ENCODE results near the gene VPS33B. TPM values are rescaled to one million over a fixed set of nuclear protein-coding genes. Genes with fewer than 3 reads are reported as not detected.

Gene VPS33B
- total RNA-seq: 10 to 100 TPM; 23.6 to 26.5 TPM

DNA sequence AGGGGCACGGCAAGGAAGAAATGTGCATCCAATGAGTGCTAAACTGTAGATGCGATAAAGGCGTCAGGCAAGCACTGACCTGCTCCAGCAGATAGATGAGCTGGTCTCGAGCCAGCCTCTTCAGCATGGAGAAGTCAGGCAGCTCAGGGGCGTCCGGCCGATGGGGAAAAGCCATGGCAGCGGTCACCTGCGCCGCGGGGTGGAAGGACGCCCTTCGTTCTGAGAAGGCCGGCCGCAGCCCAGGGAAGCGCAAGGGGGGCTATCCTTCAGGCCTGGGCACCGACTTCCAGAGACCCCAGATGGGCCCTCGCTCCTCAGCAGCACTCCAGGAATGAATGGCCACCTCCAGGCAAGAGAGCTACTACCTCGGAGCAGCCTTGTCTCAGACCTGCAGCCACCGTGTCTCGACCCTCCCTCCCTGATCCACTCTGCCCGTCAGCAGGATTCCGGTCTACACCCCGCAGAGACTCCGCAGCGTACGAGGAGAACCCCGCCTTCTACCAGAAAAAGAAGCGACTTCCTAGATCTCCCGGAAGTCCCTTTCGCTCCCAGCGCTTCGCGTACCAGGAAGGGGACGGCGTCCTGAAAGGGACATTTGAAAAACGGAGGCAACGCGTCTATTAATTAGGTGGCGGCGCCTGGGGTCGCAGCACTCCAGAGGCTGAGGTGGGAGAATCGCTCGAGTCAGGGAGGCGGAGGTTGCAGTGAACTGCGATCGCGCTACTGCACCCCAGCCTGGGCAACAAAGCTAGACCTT is at the start of gene VPS33B:
Gene VPS33B (minus strand): TSS at position 520 of the 757 bp plus-strand sequence. CDS start 345 bp downstream, at position 175.
- DNase-seq (ENCODE audit: low spot score) (peak; percentile 89), ATAC-seq (peak; percentile 91 to 93)
- Mint-ChIP-seq H3K27ac (peak within 1 kb of the TSS; percentile 78 to 96), H3K9me3 (no peaks in the 10 kb centered on the region), H3K27me3 (no peaks in the 10 kb centered on the region), H3K4me3 (peak within 1 kb of the TSS; percentile 88), H3K4me1 (ENCODE audit: low read depth in 2 of 2) (peaks cover 31 to 44% of the 10 kb centered on the region in 2 donors), H3K36me3 (no peaks in the 10 kb centered on the region)

DNA sequence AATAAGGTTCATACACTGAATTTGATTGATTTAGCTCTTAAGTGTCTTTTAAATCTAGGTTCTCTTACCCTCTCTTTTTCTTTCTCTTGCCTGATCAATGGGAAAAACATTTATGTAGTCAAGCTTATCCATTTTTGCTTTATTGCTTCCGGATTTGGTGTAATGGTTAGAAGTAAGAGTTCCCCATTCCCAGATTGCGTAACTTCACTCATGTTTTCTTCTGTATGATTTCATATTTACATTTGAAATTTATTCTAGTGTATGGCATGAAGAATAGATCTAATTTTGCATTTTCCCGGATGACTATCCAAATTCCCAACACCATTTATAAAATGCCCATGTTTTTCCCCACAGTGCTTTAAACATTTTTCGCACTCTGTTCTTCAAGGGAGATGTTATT is 49.8 kb upstream of the VPS33B start:
- Mint-ChIP-seq H3K4me3 (no peak overlapping the region), H3K27me3 (peaks cover 29 to 42% of the 10 kb centered on the region in 2 donors), H3K9me3 (no peaks in the 10 kb centered on the region), H3K4me1 (ENCODE audit: low read depth in 2 of 2) (no peaks in the 10 kb centered on the region), H3K36me3 (no peaks in the 10 kb centered on the region), H3K27ac (no peak overlapping the region)
- ATAC-seq: no peak
- no peak for DNase-seq (ENCODE audit: low spot score)

DNA sequence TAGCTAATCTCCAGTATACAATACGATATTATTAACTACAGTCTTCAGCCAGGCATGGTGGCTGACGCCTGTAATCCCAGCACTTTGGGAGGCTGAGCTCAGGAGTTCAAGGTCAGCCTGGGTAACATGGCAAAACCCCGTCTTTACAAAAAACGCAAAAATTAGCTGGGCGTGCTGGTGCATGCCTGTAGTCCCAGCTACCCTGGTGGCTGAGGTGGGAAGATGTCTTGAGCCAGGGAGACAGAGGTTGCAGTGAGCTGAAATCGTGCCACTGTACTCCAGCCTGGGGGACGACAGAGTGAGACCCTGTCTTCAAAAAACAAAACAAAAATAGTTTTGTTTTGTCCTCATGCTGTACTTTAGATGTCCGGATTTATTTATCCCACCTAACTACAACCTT is 48.5 kb upstream of the VPS33B start:
- ATAC-seq: no peak
- Mint-ChIP-seq H3K36me3 (no peaks in the 10 kb centered on the region), H3K9me3 (no peaks in the 10 kb centered on the region), H3K27ac (no peak overlapping the region), H3K4me1 (ENCODE audit: low read depth in 2 of 2) (no peaks in the 10 kb centered on the region), H3K27me3 (peaks cover 29 to 53% of the 10 kb centered on the region in 2 donors), H3K4me3 (no peak overlapping the region)
- DNase-seq (ENCODE audit: low spot score): no peak

DNA sequence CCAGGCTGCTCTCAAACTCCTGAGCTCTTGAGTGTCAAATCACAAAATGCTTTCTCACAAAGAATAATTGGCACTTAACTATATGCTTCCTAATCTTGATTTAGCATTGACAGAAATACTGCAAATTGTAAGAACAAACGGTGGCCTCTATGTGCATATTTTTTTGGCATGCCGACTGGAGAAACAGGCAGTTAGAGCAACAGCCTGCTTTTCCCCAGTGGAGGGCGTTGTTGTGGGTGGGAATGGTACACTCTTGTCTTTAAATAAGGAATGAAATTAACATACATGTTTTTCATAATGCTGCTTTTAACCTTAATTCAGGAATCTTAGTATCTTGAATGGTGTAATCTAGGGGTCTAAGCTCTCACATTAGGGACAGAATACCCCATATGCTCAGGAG is 46.6 kb upstream of the VPS33B start:
- H3K9me3 Mint-ChIP-seq: no peaks in the 10 kb centered on the region
- H3K4me1 Mint-ChIP-seq (ENCODE audit: low read depth in 2 of 2): no peaks in the 10 kb centered on the region
- H3K27me3 Mint-ChIP-seq: peaks cover 29 to 53% of the 10 kb centered on the region in 2 donors
- no peak overlapping the region for H3K4me3 Mint-ChIP-seq
- DNase-seq (ENCODE audit: low spot score): no peak
- no peak for ATAC-seq
- H3K27ac Mint-ChIP-seq: no peak overlapping the region
- no peaks in the 10 kb centered on the region for H3K36me3 Mint-ChIP-seq

DNA sequence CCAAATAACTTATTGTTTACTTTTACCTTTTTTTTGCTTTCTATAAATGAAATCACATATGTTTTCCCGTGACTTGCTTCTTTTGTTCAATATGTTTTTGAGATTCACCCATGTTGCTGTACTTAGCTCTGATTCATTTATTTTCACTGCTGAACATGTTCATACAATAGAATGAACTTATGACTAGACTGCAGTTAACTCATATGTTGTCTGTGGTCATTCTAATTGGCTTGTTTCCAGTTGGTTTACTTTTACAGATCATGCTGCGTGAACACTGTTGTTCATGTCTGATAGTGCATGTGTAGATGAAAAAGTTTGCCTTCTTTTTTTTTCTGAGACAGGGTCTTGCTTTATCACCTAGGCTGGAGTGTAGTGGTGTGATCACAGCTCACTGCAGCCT is 46.0 kb upstream of the VPS33B start:
- H3K9me3 Mint-ChIP-seq: no peaks in the 10 kb centered on the region
- no peaks in the 10 kb centered on the region for H3K36me3 Mint-ChIP-seq
- no peaks in the 10 kb centered on the region for H3K4me1 Mint-ChIP-seq (ENCODE audit: low read depth in 2 of 2)
- H3K27me3 Mint-ChIP-seq: peaks cover 29 to 52% of the 10 kb centered on the region in 2 donors
- ATAC-seq (no peak), DNase-seq (ENCODE audit: low spot score) (no peak)
- no peak overlapping the region for H3K4me3 Mint-ChIP-seq
- H3K27ac Mint-ChIP-seq: no peak overlapping the region

DNA sequence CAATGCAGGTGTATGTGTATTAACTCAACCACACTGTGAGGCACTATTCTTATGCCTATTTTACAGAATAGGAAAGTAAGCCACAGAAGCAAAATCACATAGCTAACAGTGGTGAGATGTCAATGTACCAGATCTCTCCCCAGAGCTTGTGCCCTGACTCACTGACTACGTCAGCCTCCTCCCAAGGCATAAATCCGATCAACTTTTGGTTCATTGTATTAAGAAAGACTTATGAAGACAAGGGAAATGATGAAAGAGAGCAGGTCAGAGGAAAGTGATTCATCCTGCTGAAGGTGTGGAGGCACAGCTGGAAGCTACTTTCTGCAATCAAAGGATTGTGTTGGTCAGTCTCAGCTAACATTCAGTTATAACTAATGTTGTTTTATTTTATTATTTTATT is 44.6 kb upstream of the VPS33B start:
- no peaks in the 10 kb centered on the region for H3K9me3 Mint-ChIP-seq
- no peaks in the 10 kb centered on the region for H3K36me3 Mint-ChIP-seq
- H3K4me3 Mint-ChIP-seq: no peak overlapping the region
- DNase-seq (ENCODE audit: low spot score): no peak
- no peak overlapping the region for H3K27ac Mint-ChIP-seq
- peaks cover 24 to 41% of the 10 kb centered on the region in 2 donors for H3K27me3 Mint-ChIP-seq
- no peaks in the 10 kb centered on the region for H3K4me1 Mint-ChIP-seq (ENCODE audit: low read depth in 2 of 2)
- no peak for ATAC-seq

DNA sequence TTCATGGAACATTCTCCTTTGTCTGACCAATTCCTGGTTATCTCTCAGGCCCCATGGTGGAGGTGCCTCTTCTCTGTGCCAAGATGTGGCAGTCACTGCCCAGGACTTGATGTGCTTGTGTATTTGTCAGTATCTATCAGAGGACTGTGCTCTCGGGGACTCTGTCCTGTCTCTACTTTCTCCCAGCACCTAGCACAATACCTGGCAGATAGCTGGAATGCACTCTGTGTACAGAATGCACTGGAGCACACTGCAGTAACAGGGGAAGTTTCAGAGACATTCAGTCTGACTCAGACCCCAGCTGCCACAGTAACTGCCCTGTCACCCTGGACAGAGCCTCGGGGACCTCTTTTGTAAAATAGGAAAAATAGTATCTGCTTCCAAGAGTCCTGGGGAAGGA is 43.1 kb upstream of the VPS33B start:
- H3K27ac Mint-ChIP-seq: no peak overlapping the region
- H3K9me3 Mint-ChIP-seq: no peaks in the 10 kb centered on the region
- no peaks in the 10 kb centered on the region for H3K4me1 Mint-ChIP-seq (ENCODE audit: low read depth in 2 of 2)
- no peaks in the 10 kb centered on the region for H3K36me3 Mint-ChIP-seq
- DNase-seq (ENCODE audit: low spot score) (no peak), ATAC-seq (no peak)
- H3K27me3 Mint-ChIP-seq: peaks cover 24 to 33% of the 10 kb centered on the region in 2 donors
- no peak overlapping the region for H3K4me3 Mint-ChIP-seq

DNA sequence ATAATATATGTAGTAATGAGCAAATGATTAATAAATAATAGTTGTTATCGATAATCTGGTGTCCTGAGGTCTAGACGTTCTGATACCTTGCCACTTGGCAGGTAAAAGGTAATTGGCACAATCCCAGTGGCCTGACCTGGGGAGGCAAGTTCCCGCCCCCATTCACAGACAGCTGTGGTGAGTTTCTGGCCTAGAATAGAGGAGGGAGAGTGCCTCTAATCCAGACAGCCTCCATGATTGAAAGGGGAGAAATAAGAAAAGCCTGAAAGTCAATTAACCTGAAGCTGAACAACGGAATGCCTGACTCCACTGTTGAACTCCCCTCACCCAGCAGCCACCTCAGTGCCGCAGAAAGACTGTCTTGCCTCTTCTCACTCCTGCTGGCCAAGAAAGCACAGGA is 39.6 kb upstream of the VPS33B start:
- Mint-ChIP-seq H3K27me3 (peaks cover 25 to 33% of the 10 kb centered on the region in 2 donors), H3K4me1 (ENCODE audit: low read depth in 2 of 2) (no peaks in the 10 kb centered on the region)

DNA sequence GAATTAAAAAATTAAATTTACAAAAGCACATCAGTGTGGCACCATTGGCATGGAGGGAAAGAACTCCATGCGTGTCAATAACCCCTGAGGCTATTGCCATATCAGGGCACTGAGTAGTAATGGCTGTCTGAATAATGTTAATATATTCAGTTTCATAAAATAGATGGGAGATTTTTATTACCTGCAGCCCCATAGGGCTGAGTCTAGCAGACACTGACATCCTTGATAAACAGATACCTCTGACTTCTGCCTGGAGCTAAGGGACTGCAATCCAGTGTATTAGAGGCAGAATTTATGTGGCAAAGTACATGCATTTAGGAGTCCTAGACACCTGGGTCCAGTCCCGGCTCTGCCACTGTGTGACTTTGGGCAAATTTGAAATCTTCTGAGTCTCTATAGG is 38.8 kb upstream of the VPS33B start:
- Mint-ChIP-seq H3K4me3 (no peak overlapping the region), H3K27ac (no peak overlapping the region), H3K9me3 (no peaks in the 10 kb centered on the region), H3K36me3 (no peaks in the 10 kb centered on the region), H3K27me3 (peaks cover 31 to 33% of the 10 kb centered on the region in 2 donors), H3K4me1 (ENCODE audit: low read depth in 2 of 2) (no peaks in the 10 kb centered on the region)
- no peak for ATAC-seq
- DNase-seq (ENCODE audit: low spot score): no peak

More for the DNA sequence above, 39.6 kb upstream of the VPS33B start:
- H3K27ac Mint-ChIP-seq: no peak overlapping the region
- ATAC-seq: no peak
- DNase-seq (ENCODE audit: low spot score): no peak
- no peaks in the 10 kb centered on the region for H3K9me3 Mint-ChIP-seq
- no peaks in the 10 kb centered on the region for H3K36me3 Mint-ChIP-seq
- H3K4me3 Mint-ChIP-seq: no peak overlapping the region

DNA sequence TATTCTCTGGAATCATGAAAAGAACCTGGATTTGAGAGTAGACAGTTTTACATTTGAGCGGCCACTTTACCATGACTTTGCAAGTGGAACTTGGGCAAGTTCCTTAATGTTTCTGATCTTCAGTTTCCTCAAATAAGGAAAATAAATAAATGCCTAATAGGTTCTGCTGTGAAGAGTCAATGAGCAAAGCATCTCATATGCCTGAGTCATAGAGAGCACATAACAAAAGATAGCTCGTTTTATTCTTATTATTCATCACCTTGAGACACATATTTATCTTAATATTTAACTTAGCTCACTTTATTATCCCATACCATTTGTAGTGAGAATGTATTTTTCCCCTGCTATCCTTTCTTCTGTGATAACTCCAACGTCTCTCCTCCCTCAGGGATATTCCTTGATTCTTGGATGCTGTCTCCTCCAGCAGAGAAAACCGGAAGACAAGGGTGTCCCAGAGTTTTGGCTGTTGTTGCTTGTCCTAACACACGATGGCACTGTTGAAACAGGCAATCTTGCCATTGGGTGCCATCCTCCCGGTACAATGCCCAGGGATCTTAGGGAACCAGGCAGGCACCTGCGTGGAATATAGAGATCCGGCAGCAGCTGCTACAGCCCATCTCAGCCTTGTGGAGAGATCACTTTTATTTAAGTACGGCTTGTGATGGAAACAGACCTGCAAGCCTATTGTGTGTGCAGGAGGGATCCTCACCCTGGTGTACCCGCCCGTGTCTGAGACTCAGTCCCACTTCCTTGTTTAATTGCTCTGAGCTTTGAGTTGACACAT is 33.3 kb upstream of the VPS33B start:
- no peaks in the 10 kb centered on the region for H3K4me1 Mint-ChIP-seq (ENCODE audit: low read depth in 2 of 2)
- H3K9me3 Mint-ChIP-seq: no peaks in the 10 kb centered on the region
- peaks cover 56 to 68% of the 10 kb centered on the region in 2 donors for H3K27me3 Mint-ChIP-seq
- no peak overlapping the region for H3K27ac Mint-ChIP-seq
- DNase-seq (ENCODE audit: low spot score): no peak
- peak in 1 of 2 donors; percentile 45 for ATAC-seq
- H3K4me3 Mint-ChIP-seq: no peak overlapping the region
- no peaks in the 10 kb centered on the region for H3K36me3 Mint-ChIP-seq

DNA sequence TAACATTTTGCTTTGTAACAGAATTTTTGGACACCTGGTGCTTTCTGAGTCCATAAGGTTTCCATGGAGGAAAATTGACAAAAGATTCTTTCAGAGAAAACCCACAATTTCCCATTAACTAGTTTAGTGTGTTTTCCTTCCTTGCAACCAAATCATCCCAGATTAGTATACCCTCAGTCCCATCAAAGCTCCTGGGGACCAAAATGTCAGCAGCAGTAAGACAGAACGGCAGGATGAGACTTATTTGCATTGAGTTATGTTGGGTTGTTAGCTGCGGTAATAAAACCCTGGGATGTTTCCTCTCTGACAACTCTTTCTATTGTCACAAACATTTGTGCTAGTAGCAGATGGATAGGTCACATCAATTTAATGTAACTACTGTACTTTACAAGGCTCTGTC is 32.4 kb upstream of the VPS33B start:
- Mint-ChIP-seq H3K27me3 (peaks cover 54 to 68% of the 10 kb centered on the region in 2 donors), H3K27ac (no peak overlapping the region), H3K9me3 (no peaks in the 10 kb centered on the region), H3K4me1 (ENCODE audit: low read depth in 2 of 2) (no peaks in the 10 kb centered on the region), H3K4me3 (no peak overlapping the region), H3K36me3 (no peaks in the 10 kb centered on the region)
- DNase-seq (ENCODE audit: low spot score) (no peak), ATAC-seq (no peak)

DNA sequence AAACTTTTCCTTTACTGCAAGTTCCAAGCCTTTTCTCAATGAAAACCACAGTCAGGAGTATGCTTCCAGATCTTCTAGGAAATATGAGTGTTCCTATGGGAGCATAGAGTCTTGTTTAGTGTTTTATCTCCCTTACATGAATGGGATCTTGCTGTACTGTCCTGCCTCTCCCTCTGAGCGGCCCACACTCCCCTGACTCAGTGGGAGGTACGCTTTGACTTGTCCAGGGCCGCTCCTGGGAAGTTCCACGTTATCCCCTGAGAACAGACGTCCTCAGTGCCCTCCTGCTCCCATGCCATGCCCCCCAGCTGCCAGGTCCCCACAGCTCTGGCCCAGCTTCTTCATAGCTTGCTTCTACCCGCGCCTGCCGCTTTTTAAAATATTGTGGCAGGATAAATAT is 28.9 kb upstream of the VPS33B start:
- Mint-ChIP-seq H3K4me1 (ENCODE audit: low read depth in 2 of 2) (peaks cover 16 to 17% of the 10 kb centered on the region in 2 donors), H3K36me3 (no peaks in the 10 kb centered on the region), H3K4me3 (no peak overlapping the region), H3K9me3 (no peaks in the 10 kb centered on the region), H3K27ac (no peak overlapping the region), H3K27me3 (peaks cover 41 to 50% of the 10 kb centered on the region in 2 donors)
- no peak for ATAC-seq
- no peak for DNase-seq (ENCODE audit: low spot score)

DNA sequence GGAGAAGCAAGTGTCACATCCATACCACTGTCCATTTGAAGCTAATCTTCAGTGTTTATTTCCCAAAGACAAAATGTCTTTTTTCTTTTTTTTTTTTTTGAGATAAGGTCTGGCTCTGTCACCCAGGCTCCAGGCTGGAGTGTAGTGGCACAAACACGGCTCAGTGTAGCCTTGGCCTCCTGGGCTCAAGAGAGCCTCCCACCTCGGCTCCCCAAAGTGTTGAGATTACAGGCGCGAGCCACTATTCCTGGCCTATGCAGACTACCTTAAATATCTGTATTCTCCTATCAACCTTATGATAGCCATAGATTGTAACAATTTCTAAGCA is 27.7 kb upstream of the VPS33B start:
- Mint-ChIP-seq H3K4me1 (ENCODE audit: low read depth in 2 of 2) (peaks cover 16 to 17% of the 10 kb centered on the region in 2 donors), H3K27me3 (peaks cover 34 to 39% of the 10 kb centered on the region in 2 donors), H3K9me3 (no peaks in the 10 kb centered on the region), H3K4me3 (no peak overlapping the region), H3K36me3 (no peaks in the 10 kb centered on the region), H3K27ac (no peak overlapping the region)
- DNase-seq (ENCODE audit: low spot score): no peak
- no peak for ATAC-seq

DNA sequence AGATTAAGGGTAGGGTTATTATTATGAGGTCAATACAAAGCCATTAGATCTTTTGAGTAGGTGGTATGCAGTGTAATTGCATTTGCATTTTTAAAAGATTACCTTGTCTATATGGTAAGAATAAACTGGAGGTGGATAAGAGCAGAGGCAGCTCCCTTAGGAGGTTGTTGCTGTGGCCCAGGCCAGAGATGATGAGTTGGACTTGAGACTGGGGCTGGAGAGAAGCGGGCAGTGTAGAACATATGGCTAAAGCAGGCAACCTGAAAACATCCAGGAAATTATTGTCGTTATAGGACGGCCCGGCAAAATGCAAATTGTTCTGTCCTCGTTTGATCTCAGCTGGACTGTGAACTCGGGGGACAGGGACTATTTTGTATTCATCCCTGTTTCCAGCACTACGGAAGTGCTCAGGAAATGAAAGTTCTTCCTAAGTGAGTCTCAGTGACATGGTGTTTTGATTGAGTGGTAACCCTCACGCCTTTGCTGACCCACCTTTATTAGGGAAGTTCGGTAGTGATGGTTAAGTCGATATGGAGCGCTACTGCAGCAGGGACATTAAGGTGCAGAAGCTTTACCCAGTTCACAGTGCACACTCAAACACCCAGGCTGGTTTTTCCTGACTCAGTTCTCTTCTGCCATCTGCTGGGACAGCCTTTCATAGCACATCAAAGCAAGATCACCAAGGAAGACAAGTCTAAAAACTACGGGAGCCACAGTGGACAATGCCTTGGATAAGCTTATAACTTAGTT is 27.2 kb upstream of the VPS33B start:
- peak; percentile 70 to 77 for ATAC-seq
- H3K4me1 Mint-ChIP-seq (ENCODE audit: low read depth in 2 of 2): peaks cover 16 to 17% of the 10 kb centered on the region in 2 donors
- peaks cover 29 to 33% of the 10 kb centered on the region in 2 donors for H3K27me3 Mint-ChIP-seq
- no peaks in the 10 kb centered on the region for H3K9me3 Mint-ChIP-seq
- H3K27ac Mint-ChIP-seq: no peak overlapping the region
- no peak for DNase-seq (ENCODE audit: low spot score)
- no peak overlapping the region for H3K4me3 Mint-ChIP-seq
- no peaks in the 10 kb centered on the region for H3K36me3 Mint-ChIP-seq

Data from natural killer cell treated with Interleukin-12 subunit alpha and Interleukin-12 subunit beta and Interleukin-15 and Interleukin-18, amount 100 ng/mL, for 72 hours (primary cell).